Stimulated activated CD8-positive, alpha-beta memory T cell treated with anti-CD3 and anti-CD28 coated beads, Interleukin-15, amount 100 ng/mL, for 1 hour (primary cell): Measurements from ENCODE around the gene MSI2.

Experiments used
- DNase-seq: peaks from one replicate; pipeline ENCODE4 v3.0.0-alpha.2; 2020; ENCODE audit warnings: low read depth

MSI2 gene

GRCh38 chr17:57723427-57724025, 467.2 kb downstream of the MSI2 start:
- no peak for DNase-seq

GRCh38 chr17:57724026-57724728, 467.9 kb downstream of the MSI2 start:
- no peak for DNase-seq

GRCh38 chr17:57724729-57725125, 468.4 kb downstream of the MSI2 start:
- DNase-seq: no peak

- no peak for DNase-seq
Observed at GRCh38 chr17:57726213-57726790, 470.0 kb downstream of the MSI2 start.

GRCh38 chr17:57726838-57727237, 470.5 kb downstream of the MSI2 start:
- no peak for DNase-seq

GRCh38 chr17:57727630-57728175, 471.4 kb downstream of the MSI2 start:
- DNase-seq: no peak

GRCh38 chr17:57730026-57730701, 473.8 kb downstream of the MSI2 start:
- no peak for DNase-seq

- no peak for DNase-seq
Observed at GRCh38 chr17:57732062-57732461, 475.7 kb downstream of the MSI2 start.

GRCh38 chr17:57733085-57733484, 476.8 kb downstream of the MSI2 start:
- DNase-seq: no peak
